OCI-LY3 (cell line): ENCODE results near the gene C11orf21.

Source experiments
- H2AFZ ChIP-seq: fragments of 200-600, 300-600 bp; shearing (Covaris generic); 2 replicates; pipeline ENCODE4 v1.6.0; 2014; ENCODE audit warnings: antibody characterized with exemption, low read depth, low read length
- H3K27ac ChIP-seq: fragments of 200-600, 300-600 bp; sonication (generic); 2 replicates; pipeline ENCODE4 v1.5.1; 2014; ENCODE audit warnings: mild to moderate bottlenecking, low read length, moderate library complexity, mixed read lengths
- H3K27me3 ChIP-seq: fragments of 200-600, 300-600 bp; sonication (generic); 2 replicates; pipeline ENCODE4 v1.6.1; 2014; ENCODE audit warnings: low read depth, low read length, mixed read lengths
- H3K36me3 ChIP-seq: fragments of 200-600, 300-600 bp; sonication (generic); replicated peaks from 2 replicates; pipeline ENCODE3; 2014; ENCODE audit warnings: low read depth, low read length, mixed read lengths
- H3K4me1 ChIP-seq: fragments of 300-600, 200-600 bp; sonication (generic); 2 replicates; pipeline ENCODE4 v1.6.1; 2014; ENCODE audit warnings: low read length, mixed read lengths
- H3K4me2 ChIP-seq: fragments of 200-600, 300-600 bp; sonication (generic); 2 replicates; pipeline ENCODE4 v1.6.1; 2014; ENCODE audit warnings: low read length, mixed read lengths
- H3K4me3 ChIP-seq: fragments of 300-600, 200-600 bp; sonication (generic); 2 replicates; pipeline ENCODE4 v1.5.1; 2014; ENCODE audit warnings: antibody characterized with exemption, mild to moderate bottlenecking, low read length, moderate library complexity
- H3K79me2 ChIP-seq: fragments of 300-600, 200-600 bp; shearing (Covaris generic); 2 replicates; pipeline ENCODE4 v1.6.1; 2014; ENCODE audit warnings: mild to moderate bottlenecking, low read length, mixed read lengths
- H3K9ac ChIP-seq: fragments of 300-600, 200-600 bp; shearing (Covaris generic); 2 replicates; pipeline ENCODE4 v1.6.0; 2014; ENCODE audit warnings: mild to moderate bottlenecking, low read length, moderate library complexity
- H3K9me3 ChIP-seq: fragments of 200-600, 300-600 bp; shearing (Covaris generic); 2 replicates; pipeline ENCODE4 v1.6.1; 2014; ENCODE audit warnings: low read length, mixed read lengths; ENCODE audit not compliant: insufficient read depth
- H4K20me1 ChIP-seq: fragments of 200-600, 300-600 bp; sonication (generic); 2 replicates; pipeline ENCODE4 v1.6.1; 2016; ENCODE audit warnings: low read length, mixed read lengths; ENCODE audit not compliant: insufficient read depth
- EZH2phosphoT487 ChIP-seq: fragments of 200-600 bp; shearing (Covaris generic); IDR thresholded peaks from 2 replicates; pipeline ENCODE4 v1.6.1; 2018; ENCODE audit warnings: antibody characterized with exemption, mixed run types, low read depth
- TF ChIP-seq, protein P1 (sequence below): fragments of 200-600, 300-600 bp; sonication (generic); IDR thresholded peaks from 2 replicates; pipeline ENCODE4 v1.5.1; 2014; ENCODE audit warnings: antibody characterized with exemption, low read length, low read depth

The C11orf21 gene

DNA sequence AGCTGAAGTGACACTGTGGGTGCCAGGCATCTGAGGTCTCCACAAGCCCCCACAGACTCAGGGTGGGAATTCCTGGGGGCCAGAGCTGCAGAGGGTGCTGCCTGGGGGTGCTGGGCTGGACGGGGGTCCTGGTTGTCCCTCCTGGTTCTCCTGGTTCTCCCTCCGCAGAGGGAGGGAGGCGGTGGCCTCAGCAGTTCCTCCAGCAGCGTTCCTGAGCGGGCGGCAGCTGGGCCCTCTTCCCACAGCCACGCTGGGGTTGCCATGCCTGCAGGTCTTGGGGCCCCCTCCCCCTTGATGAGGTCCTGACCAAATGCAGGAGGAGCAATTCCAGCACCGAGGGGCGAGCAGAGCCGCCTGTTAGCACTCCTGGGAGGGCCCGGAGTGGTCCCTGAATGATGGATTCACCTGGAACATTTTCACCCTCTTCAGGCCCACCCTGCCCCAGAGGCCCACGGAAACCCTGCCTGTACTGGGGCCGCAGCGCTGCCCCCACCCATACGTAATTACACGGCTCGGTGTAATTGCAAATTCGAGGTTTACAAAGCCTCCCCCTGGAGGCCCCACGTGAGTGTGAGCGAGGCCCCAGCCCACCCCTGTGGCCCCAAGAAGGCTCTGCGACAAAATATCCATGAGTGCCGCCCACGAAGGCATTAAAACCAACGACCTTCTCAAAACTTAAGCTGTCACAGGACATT lies 635 bp downstream of the C11orf21 start:
- Histone ChIP-seq H3K27ac (no peak overlapping the region), H3K9ac (no peak overlapping the region), H3K36me3 (no peaks in the 10 kb centered on the region), H3K4me1 (no peaks in the 10 kb centered on the region), H2AFZ (no peak overlapping the region), H3K9me3 (no peaks in the 10 kb centered on the region), H3K79me2 (no peaks in the 10 kb centered on the region), H4K20me1 (no peaks in the 10 kb centered on the region), H3K4me3 (no peak overlapping the region), H3K27me3 (no peaks in the 10 kb centered on the region), H3K4me2 (no peak overlapping the region)
- TF ChIP-seq EZH2phosphoT487 = no peak
- TF ChIP-seq, protein P1, sequence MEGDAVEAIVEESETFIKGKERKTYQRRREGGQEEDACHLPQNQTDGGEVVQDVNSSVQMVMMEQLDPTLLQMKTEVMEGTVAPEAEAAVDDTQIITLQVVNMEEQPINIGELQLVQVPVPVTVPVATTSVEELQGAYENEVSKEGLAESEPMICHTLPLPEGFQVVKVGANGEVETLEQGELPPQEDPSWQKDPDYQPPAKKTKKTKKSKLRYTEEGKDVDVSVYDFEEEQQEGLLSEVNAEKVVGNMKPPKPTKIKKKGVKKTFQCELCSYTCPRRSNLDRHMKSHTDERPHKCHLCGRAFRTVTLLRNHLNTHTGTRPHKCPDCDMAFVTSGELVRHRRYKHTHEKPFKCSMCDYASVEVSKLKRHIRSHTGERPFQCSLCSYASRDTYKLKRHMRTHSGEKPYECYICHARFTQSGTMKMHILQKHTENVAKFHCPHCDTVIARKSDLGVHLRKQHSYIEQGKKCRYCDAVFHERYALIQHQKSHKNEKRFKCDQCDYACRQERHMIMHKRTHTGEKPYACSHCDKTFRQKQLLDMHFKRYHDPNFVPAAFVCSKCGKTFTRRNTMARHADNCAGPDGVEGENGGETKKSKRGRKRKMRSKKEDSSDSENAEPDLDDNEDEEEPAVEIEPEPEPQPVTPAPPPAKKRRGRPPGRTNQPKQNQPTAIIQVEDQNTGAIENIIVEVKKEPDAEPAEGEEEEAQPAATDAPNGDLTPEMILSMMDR = no peak

DNA sequence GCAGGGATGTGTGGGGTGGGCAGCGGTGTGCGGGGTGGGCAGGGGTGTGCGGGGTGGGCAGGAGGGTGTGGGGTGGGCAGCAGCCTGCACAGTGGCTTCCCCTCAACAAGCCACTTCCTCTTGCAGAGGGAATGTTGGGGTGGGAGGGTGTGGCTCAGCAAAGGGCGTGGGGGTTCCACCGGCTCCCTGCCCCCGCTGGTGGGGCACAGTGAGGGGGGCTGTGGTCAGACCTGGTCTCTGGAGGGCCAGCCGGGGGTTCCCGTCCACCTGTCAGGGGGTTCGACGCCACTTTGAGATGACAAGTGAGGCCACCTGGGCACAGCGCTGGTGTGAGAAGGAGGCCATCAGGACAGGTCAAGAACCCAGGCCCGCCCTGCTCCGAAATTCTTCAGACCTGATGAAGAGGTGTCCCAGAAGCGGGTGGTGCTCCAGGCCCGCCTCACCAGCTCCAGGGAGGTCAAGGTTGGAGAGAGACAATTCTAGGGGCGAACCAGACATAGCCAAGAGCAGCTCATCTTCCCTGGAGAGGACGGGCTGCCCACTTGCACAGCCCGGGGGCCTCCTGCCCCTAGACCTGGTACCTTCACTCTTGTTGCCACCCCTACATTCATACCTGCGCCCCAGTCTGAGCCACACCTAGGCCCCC lies 1.3 kb downstream of the C11orf21 start:
- H3K27me3 ChIP-seq = 0 out of 2 replicates have a peak, but pooled peaks cover 2% of the 10 kb centered on the region
- no peak for TF ChIP-seq EZH2phosphoT487
- TF ChIP-seq, protein P1 = no peak
- no peaks in the 10 kb centered on the region for H3K4me1 ChIP-seq
- H3K79me2 ChIP-seq = no peaks in the 10 kb centered on the region
- no peak overlapping the region for H2AFZ ChIP-seq
- no peak overlapping the region for H3K27ac ChIP-seq
- no peak overlapping the region for H3K4me2 ChIP-seq
- H3K9ac ChIP-seq = no peak overlapping the region
- no peaks in the 10 kb centered on the region for H3K9me3 ChIP-seq
- no peak overlapping the region for H3K4me3 ChIP-seq
- no peaks in the 10 kb centered on the region for H3K36me3 ChIP-seq
- H4K20me1 ChIP-seq = no peaks in the 10 kb centered on the region

DNA sequence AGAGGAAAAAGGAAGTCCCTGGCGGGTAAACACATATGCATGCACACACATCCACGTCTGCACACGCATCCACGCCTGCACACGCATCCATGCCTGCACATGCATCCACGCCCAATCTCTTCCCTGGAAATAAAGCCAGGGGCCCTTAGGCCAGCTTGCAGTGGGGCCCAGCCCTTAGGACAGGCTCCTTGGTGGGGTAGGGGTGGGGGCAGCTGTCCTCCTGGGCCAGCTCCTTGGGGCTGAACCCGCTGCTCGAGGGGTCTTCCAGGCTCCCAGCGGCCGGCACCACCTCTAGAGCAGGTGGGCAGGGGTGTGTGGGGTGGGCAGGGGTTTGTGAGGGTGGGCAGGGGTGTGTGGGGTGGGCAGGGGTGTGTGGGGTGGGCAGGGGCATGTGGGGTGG lies 1.9 kb downstream of the C11orf21 start:
- Histone ChIP-seq H3K4me1 (no peaks in the 10 kb centered on the region), H3K27ac (no peak overlapping the region), H3K27me3 (0 out of 2 replicates have a peak, but pooled peaks cover 5% of the 10 kb centered on the region), H3K4me2 (no peak overlapping the region), H3K9ac (no peak overlapping the region), H2AFZ (no peak overlapping the region), H3K79me2 (no peaks in the 10 kb centered on the region), H3K36me3 (no peaks in the 10 kb centered on the region), H4K20me1 (no peaks in the 10 kb centered on the region), H3K4me3 (no peak overlapping the region), H3K9me3 (no peaks in the 10 kb centered on the region)
- TF ChIP-seq, protein P1 = no peak
- TF ChIP-seq EZH2phosphoT487 = no peak
